ENCODE results near the gene C6orf132. TPM values are rescaled to one million over a fixed set of nuclear protein-coding genes. Genes with fewer than 3 reads are reported as not detected.
A peak's percentile ranks its signal among the peaks of the same experiment; 100 is the strongest.

C6orf132 gene
- total RNA-seq, 1 experiment from 2014 or later: 0.11 TPM

DNA sequence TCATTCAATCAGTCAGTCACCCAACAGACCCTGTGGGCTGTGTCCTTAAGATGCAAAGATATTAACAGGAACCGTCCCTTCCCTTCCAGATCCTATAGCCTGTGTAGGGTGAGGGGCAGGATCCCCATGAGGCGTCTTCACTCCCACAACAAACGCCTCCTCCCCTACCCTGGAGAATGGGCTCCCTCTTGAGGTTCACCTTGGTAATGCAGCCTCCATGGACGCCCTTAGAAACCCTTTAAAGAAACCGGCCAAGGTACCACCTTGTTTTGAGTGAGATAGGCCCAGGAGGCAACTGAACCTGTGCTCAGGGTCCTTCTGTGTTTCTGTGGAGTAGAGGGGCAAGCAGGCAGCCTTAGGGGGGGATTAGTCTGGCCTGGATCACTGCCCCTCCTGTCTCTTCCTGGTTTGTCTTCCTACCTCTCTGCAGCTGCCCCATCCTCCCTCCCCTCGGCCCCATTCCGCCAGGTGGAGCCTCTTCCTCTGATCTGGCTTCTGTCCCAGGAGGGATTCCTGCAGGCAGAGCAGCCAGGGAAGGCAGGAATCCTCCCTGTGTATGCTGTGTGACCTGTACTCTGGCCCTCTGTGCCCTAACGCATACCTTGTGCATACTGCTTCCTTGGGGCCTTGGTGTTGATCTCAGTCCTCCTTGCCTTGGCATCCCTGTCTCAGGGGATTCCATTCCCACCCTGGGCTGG lies 24.2 kb upstream of the C6orf132 start:
- H3K79me2 ChIP-seq (ENCODE audit: low read length): no peaks in the 10 kb centered on the region
- peaks cover 9% of the 10 kb centered on the region for H3K4me1 ChIP-seq (ENCODE audit: low read length)
- peak; percentile 94 for DNase-seq
- peak overlapping the region; percentile 34 for H2AFZ ChIP-seq (ENCODE audit: low read length)
- H3K4me3 ChIP-seq (ENCODE audit: low read length): no peak overlapping the region; the same call in 1 of the 2 replicates
- no peaks in the 10 kb centered on the region for H3K9me2 ChIP-seq (replicated peaks; ENCODE audit: insufficient read depth, low read length)
- no peaks in the 10 kb centered on the region for H3K9me3 ChIP-seq (ENCODE audit: low read length)
- H3K4me2 ChIP-seq (ENCODE audit: low read depth, low read length, poor library complexity, severe bottlenecking): peak overlapping the region; percentile 16
- peak overlapping the region; percentile 16 for H3K9ac ChIP-seq (ENCODE audit: low read length)
- H3K27me3 ChIP-seq (ENCODE audit: low read length): no peaks in the 10 kb centered on the region
- no peaks in the 10 kb centered on the region for H3K36me3 ChIP-seq (ENCODE audit: insufficient read depth, low read length)
- no peaks in the 10 kb centered on the region for H4K20me1 ChIP-seq (ENCODE audit: insufficient read depth, low read depth, low read length)
- no peak overlapping the region for H3K27ac ChIP-seq (ENCODE audit: low read length)

DNA sequence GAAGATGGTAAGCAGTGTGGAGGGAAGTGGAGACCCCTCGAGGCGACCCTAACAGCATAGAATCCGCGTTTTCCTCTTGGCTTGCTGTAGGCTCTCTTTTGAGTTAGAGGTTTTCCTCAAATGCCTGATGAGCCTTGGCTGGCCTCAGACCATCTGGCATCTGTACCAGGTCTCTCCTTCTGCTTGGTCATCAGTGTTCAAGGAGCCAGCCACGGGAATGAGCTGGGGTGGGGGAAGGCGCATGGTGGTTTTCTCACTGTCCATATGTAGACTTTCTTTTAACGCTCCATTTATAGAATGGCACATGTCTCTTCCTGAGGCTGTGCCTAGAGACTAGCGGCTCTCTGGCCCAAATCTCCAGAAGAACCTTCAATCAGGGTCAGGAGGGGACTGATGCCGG lies 22.6 kb upstream of the C6orf132 start:
- H3K9me3 ChIP-seq (ENCODE audit: low read length): no peaks in the 10 kb centered on the region
- no peak for DNase-seq
- H3K9me2 ChIP-seq (replicated peaks; ENCODE audit: insufficient read depth, low read length): no peaks in the 10 kb centered on the region
- H3K9ac ChIP-seq (ENCODE audit: low read length): no peak overlapping the region
- no peak overlapping the region for H3K4me3 ChIP-seq (ENCODE audit: low read length)
- no peak overlapping the region for H3K27ac ChIP-seq (ENCODE audit: low read length)
- H3K4me2 ChIP-seq (ENCODE audit: low read depth, low read length, poor library complexity, severe bottlenecking): no peak overlapping the region
- no peaks in the 10 kb centered on the region for H3K36me3 ChIP-seq (ENCODE audit: insufficient read depth, low read length)
- H3K79me2 ChIP-seq (ENCODE audit: low read length): no peaks in the 10 kb centered on the region
- peaks cover 9% of the 10 kb centered on the region for H3K4me1 ChIP-seq (ENCODE audit: low read length)
- no peak overlapping the region for H2AFZ ChIP-seq (ENCODE audit: low read length)
- H4K20me1 ChIP-seq (ENCODE audit: insufficient read depth, low read depth, low read length): no peaks in the 10 kb centered on the region
- H3K27me3 ChIP-seq (ENCODE audit: low read length): no peaks in the 10 kb centered on the region

DNA sequence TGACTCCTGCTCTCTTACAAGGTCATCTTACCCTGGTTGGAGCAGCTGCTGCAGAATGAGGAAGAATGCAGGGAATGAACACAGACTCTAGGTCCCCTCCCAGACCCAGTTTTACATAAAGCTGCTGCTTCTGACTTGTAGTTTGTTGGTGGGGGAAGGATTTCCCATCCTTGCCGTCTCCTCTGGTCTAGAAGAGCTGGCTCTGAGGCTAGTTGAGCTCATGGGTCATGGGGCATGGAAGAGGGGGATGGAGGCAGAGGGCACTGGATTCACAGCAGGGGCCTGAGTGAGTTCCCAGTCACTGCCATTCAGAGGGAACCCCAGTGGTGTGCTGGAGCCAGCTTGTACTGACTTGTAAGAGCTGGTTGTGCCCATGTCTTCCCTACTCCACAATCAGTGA lies 21.6 kb upstream of the C6orf132 start:
- no peaks in the 10 kb centered on the region for H3K9me3 ChIP-seq (ENCODE audit: low read length)
- no peaks in the 10 kb centered on the region for H4K20me1 ChIP-seq (ENCODE audit: insufficient read depth, low read depth, low read length)
- no peak overlapping the region for H3K4me3 ChIP-seq (ENCODE audit: low read length)
- H3K79me2 ChIP-seq (ENCODE audit: low read length): no peaks in the 10 kb centered on the region
- no peaks in the 10 kb centered on the region for H3K27me3 ChIP-seq (ENCODE audit: low read length)
- no peaks in the 10 kb centered on the region for H3K9me2 ChIP-seq (replicated peaks; ENCODE audit: insufficient read depth, low read length)
- no peak overlapping the region for H3K9ac ChIP-seq (ENCODE audit: low read length)
- H3K36me3 ChIP-seq (ENCODE audit: insufficient read depth, low read length): no peaks in the 10 kb centered on the region
- peaks cover 9% of the 10 kb centered on the region for H3K4me1 ChIP-seq (ENCODE audit: low read length)
- H3K27ac ChIP-seq (ENCODE audit: low read length): no peak overlapping the region
- no peak for DNase-seq
- H2AFZ ChIP-seq (ENCODE audit: low read length): no peak overlapping the region
- H3K4me2 ChIP-seq (ENCODE audit: low read depth, low read length, poor library complexity, severe bottlenecking): no peak overlapping the region

DNA sequence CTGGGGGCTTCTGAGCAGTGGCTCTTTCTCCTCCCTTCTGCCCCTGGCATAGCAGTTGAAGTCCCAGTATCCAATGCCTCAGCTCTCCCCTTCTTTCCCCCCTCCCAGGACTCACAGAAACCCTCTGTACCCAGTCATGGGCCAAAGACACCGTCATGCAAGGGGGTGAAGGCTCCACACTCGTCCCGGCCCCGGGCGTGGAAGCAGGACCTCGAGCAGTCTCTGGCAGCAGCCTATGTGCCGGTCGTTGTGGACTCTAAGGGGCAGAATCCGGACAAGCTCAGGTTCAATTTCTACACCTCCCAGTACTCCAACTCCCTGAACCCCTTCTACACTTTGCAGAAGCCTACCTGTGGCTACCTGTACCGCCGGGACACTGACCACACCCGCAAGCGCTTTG lies 20.4 kb upstream of the C6orf132 start:
- no peak overlapping the region for H3K4me2 ChIP-seq (ENCODE audit: low read depth, low read length, poor library complexity, severe bottlenecking)
- no peak overlapping the region for H2AFZ ChIP-seq (ENCODE audit: low read length)
- H4K20me1 ChIP-seq (ENCODE audit: insufficient read depth, low read depth, low read length): no peaks in the 10 kb centered on the region
- H3K27ac ChIP-seq (ENCODE audit: low read length): no peak overlapping the region
- no peak overlapping the region for H3K4me3 ChIP-seq (ENCODE audit: low read length)
- no peaks in the 10 kb centered on the region for H3K9me2 ChIP-seq (replicated peaks; ENCODE audit: insufficient read depth, low read length)
- no peak for DNase-seq
- no peaks in the 10 kb centered on the region for H3K79me2 ChIP-seq (ENCODE audit: low read length)
- peaks cover 9% of the 10 kb centered on the region for H3K4me1 ChIP-seq (ENCODE audit: low read length)
- no peaks in the 10 kb centered on the region for H3K27me3 ChIP-seq (ENCODE audit: low read length)
- no peaks in the 10 kb centered on the region for H3K9me3 ChIP-seq (ENCODE audit: low read length)
- H3K36me3 ChIP-seq (ENCODE audit: insufficient read depth, low read length): no peaks in the 10 kb centered on the region
- H3K9ac ChIP-seq (ENCODE audit: low read length): no peak overlapping the region

DNA sequence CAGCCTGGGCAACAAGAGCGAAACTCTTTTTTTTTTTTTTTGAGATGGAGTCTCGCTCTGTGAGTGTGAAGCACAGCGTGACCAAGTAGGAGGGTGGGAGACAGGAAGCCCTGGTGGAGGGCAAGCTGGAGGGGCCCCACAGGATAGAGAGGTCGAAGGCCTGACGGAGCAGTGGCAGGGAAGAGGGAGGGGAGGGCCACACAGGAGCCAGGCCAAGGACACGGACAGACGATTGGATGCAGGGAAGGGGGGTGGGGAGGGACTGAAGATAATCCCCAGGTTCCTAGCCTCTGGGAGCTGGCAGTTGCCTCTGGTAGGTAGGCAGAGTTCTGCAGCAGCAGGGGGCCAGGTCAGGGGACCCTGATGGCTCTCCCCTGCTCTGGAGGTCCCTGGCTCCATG lies 20.0 kb upstream of the C6orf132 start:
- H3K79me2 ChIP-seq (ENCODE audit: low read length): no peaks in the 10 kb centered on the region
- no peaks in the 10 kb centered on the region for H4K20me1 ChIP-seq (ENCODE audit: insufficient read depth, low read depth, low read length)
- DNase-seq: no peak
- no peak overlapping the region for H3K4me2 ChIP-seq (ENCODE audit: low read depth, low read length, poor library complexity, severe bottlenecking)
- no peak overlapping the region for H3K27ac ChIP-seq (ENCODE audit: low read length)
- H3K4me3 ChIP-seq (ENCODE audit: low read length): no peak overlapping the region
- H3K36me3 ChIP-seq (ENCODE audit: insufficient read depth, low read length): no peaks in the 10 kb centered on the region
- peaks cover 9% of the 10 kb centered on the region for H3K4me1 ChIP-seq (ENCODE audit: low read length)
- H2AFZ ChIP-seq (ENCODE audit: low read length): no peak overlapping the region
- no peaks in the 10 kb centered on the region for H3K9me3 ChIP-seq (ENCODE audit: low read length)
- H3K9me2 ChIP-seq (replicated peaks; ENCODE audit: insufficient read depth, low read length): no peaks in the 10 kb centered on the region
- no peak overlapping the region for H3K9ac ChIP-seq (ENCODE audit: low read length)
- no peaks in the 10 kb centered on the region for H3K27me3 ChIP-seq (ENCODE audit: low read length)

DNA sequence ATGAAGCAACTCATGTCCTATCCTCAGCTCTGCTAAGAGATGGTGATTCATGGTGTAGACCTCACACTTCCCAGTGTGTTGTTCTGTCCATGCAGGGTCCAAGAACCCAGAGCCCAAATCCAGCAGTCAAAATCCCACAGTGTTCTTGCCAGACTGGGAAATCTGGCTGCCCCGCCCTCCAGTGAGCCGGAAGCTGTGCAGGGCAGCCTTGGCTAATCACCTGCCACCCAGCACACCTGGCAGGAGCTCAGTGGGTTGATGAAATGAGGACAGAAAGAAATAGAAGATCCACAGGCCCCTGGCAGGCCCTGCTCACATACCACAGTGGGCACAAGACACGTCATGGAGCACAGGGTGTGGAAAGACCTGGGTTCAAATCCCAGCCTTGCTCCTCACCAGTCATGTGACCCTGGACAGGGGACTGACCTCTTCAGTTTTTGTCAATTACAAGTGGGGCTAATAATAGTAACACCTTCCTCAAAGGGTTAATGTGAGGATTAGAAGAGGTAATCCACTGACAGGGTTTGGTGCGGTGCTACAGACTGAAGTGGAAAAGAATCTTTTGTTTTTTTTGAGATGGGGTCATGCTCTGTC lies 17.1 kb upstream of the C6orf132 start:
- Histone ChIP-seq H3K27ac (ENCODE audit: low read length) (no peak overlapping the region), H3K27me3 (ENCODE audit: low read length) (no peaks in the 10 kb centered on the region), H3K79me2 (ENCODE audit: low read length) (no peaks in the 10 kb centered on the region), H3K9me2 (replicated peaks; ENCODE audit: insufficient read depth, low read length) (no peaks in the 10 kb centered on the region), H3K36me3 (ENCODE audit: insufficient read depth, low read length) (no peaks in the 10 kb centered on the region), H2AFZ (ENCODE audit: low read length) (no peak overlapping the region), H4K20me1 (ENCODE audit: insufficient read depth, low read depth, low read length) (no peaks in the 10 kb centered on the region), H3K9ac (ENCODE audit: low read length) (no peak overlapping the region), H3K4me2 (ENCODE audit: low read depth, low read length, poor library complexity, severe bottlenecking) (no peak overlapping the region), H3K9me3 (ENCODE audit: low read length) (no peaks in the 10 kb centered on the region), H3K4me3 (ENCODE audit: low read length) (no peak overlapping the region), H3K4me1 (ENCODE audit: low read length) (no peaks in the 10 kb centered on the region)
- DNase-seq: no peak

DNA sequence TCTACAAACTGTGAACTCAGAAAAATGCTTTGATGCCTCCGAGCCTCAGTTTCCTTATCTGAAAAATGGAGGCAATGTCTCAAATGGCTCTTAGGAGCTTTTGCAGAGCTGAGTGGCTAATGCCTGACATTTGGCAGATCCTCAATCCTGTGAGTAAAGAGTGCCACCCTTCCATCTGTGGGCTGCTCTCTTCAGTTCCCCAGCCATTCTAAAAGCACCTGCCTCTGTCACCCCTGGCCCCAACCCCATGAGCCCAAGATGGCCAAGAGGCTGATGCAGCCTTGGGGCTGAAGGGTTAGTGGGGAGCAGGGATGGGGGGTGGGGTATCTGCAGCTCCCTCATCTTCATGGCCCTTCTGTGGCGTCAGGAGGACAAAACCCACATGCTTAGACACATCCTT lies 16.2 kb upstream of the C6orf132 start:
- Histone ChIP-seq H3K36me3 (ENCODE audit: insufficient read depth, low read length) (no peaks in the 10 kb centered on the region), H3K79me2 (ENCODE audit: low read length) (no peaks in the 10 kb centered on the region), H3K9me3 (ENCODE audit: low read length) (no peaks in the 10 kb centered on the region), H4K20me1 (ENCODE audit: insufficient read depth, low read depth, low read length) (no peaks in the 10 kb centered on the region), H2AFZ (ENCODE audit: low read length) (no peak overlapping the region), H3K4me3 (ENCODE audit: low read length) (no peak overlapping the region), H3K4me1 (ENCODE audit: low read length) (no peaks in the 10 kb centered on the region), H3K27ac (ENCODE audit: low read length) (no peak overlapping the region), H3K27me3 (ENCODE audit: low read length) (no peaks in the 10 kb centered on the region), H3K9me2 (replicated peaks; ENCODE audit: insufficient read depth, low read length) (no peaks in the 10 kb centered on the region), H3K9ac (ENCODE audit: low read length) (no peak overlapping the region), H3K4me2 (ENCODE audit: low read depth, low read length, poor library complexity, severe bottlenecking) (no peak overlapping the region)
- no peak for DNase-seq

DNA sequence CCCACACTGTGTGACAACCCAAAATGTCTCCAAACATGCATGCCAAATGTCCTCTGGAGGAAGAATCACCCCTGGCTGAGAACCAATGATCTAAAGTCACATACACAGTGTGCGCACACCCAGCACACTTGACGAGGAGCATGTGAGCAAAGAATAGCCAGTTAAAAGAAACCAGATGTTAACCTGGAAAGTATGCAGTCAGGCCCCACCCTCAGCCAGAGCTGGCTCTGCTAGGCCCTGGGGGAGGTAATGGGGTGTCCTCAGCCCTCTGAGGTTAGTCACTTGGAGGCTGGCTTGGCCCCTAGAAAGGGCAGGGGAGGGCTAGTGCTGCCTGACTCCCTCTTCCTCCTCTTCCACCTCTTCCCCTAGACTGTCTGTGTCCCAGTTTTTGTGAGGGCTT lies 15.6 kb upstream of the C6orf132 start:
- Histone ChIP-seq H3K9me2 (replicated peaks; ENCODE audit: insufficient read depth, low read length) (no peaks in the 10 kb centered on the region), H3K9ac (ENCODE audit: low read length) (no peak overlapping the region), H4K20me1 (ENCODE audit: insufficient read depth, low read depth, low read length) (no peaks in the 10 kb centered on the region)

More for the DNA sequence above, 15.6 kb upstream of the C6orf132 start:
- no peak overlapping the region for H3K4me2 ChIP-seq (ENCODE audit: low read depth, low read length, poor library complexity, severe bottlenecking)
- H3K4me3 ChIP-seq (ENCODE audit: low read length): no peak overlapping the region
- H2AFZ ChIP-seq (ENCODE audit: low read length): no peak overlapping the region
- no peaks in the 10 kb centered on the region for H3K9me3 ChIP-seq (ENCODE audit: low read length)
- no peaks in the 10 kb centered on the region for H3K36me3 ChIP-seq (ENCODE audit: insufficient read depth, low read length)
- no peaks in the 10 kb centered on the region for H3K79me2 ChIP-seq (ENCODE audit: low read length)
- no peaks in the 10 kb centered on the region for H3K27me3 ChIP-seq (ENCODE audit: low read length)
- DNase-seq: no peak
- H3K4me1 ChIP-seq (ENCODE audit: low read length): no peaks in the 10 kb centered on the region
- no peak overlapping the region for H3K27ac ChIP-seq (ENCODE audit: low read length)
